ENCODE results near the gene BBX.

- TF ChIP-seq POLR2A (IDR thresholded peaks at IDR 0.05; ENCODE audit: low read depth, low read length): no peak
- TF ChIP-seq POLR2AphosphoS5 (IDR thresholded peaks at IDR 0.05; ENCODE audit: low read depth, low read length): no peak
- peak; percentile 58; the same call in 1 of the 2 replicates for TF ChIP-seq POU2F2 (IDR thresholded peaks at IDR 0.05; ENCODE audit: low read depth, low read length)
- no peak for TF ChIP-seq TAF1 (IDR thresholded peaks at IDR 0.05; ENCODE audit: low read depth, low read length)
Observed at GRCh38 chr3:107522510-107523288, at the start of gene BBX.
